ENCODE results near the gene CPT1A.
"Not testable (repeated sequence)": the region's sequence is repeated elsewhere in the genome, so short reads cannot be mapped to it uniquely, and the experiment has no call there.

The CPT1A gene

DNA sequence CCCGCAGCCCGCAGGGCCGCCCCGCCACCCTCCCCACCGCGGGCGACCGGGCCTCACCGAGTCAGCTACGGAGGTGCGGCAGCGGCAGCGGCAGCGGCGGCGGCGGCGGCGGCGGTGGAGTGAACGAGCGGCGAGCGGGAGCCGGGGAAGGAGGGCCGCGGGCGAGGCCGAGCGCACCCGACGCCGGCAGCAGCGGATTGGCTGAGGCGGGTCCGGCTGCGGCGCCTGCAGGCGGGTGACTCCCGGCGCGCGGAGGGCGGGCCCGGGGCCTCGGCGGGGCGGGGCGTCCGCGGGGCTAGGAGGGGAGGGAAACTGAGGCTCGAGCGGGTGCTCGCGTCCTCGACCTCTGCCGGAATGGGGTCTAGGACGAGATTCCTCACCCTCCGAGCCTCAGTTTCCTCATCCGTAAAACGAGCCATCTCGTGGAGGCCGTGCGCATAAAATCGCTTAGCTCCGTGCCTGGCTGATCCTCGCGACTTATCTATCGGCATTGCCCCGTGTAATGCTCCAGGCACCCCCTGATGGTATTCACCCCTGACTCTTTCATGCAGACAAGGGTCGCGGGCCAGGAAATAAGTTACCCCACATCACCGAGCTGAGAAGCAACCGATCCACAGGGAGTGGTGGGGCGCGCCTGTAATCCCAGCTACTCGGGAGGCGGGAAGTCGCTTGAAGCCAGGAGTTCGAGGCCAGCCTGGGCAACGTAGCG, at the start of gene CPT1A:
Gene CPT1A, minus strand, starts transcription at position 199 of the 709 bp plus-strand sequence. CDS start 26,442 bp downstream, outside the sequence.
- in situ Hi-C loops (cut with MboI; ENCODE audit: low sequenced_read_pairs), result no loop called here

DNA sequence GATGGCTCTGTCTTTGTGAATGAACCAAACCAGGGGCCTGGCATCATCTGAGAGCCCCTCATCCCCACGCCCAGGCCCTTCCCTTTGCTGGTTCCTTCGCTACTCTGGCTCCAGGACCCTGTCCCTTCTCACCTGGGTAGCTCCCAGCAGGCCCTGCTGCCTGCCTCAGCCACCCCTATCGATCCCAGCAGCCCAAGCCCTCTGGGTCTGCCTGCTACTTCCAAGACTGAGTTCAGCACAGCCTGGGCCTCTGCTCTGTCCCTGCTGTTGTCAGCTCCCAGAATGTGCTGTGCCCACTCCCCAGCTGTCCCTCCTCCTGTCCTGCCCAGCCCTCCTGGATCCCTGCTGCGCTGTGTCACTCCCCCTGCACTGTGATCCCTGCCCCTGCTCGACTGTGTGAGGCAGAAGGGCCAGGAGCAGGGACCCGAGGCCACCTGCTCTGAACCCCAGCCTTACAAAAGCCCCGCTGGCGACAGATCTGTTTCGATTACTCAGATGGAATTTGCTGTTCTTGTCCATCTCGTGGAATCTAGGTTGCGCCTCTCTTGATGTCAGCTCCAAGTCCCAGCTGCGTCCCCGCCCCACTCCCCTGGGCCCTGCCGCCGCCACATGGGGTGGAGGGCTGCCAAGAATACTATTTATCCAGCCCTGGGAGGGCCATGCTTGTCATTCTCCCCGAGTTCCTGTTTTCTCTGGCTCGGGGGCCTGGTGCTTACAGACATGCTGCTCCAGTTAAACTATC, 48.9 kb upstream of the CPT1A start:
- in situ Hi-C loops (cut with MboI; ENCODE audit: low sequenced_read_pairs), result no loop called here

DNA sequence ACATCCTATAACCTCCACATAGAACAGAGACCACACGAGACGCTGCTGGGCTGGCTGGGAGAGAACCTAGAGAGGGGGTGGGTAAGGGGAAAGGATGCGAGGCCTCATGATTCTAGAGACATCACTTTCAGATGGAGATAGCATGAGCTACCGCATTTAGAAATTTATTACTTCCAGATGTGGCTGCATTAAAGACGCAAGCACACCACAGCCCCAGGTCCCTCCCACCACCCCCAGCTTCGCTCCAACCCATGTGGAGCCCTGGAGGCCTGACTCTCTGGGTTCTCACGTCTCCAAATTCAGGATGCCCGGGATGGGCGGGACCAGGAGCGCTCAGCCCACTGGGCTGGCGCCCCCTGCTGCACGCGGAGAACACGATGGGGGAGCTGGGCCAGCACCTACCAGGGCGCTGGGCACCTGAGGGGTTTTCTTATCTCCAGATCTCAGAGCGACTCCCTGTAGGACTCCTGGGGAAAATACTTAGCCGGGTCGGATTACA, 48.3 kb upstream of the CPT1A start:
- in situ Hi-C loops (cut with MboI; ENCODE audit: low sequenced_read_pairs), result no loop called here

DNA sequence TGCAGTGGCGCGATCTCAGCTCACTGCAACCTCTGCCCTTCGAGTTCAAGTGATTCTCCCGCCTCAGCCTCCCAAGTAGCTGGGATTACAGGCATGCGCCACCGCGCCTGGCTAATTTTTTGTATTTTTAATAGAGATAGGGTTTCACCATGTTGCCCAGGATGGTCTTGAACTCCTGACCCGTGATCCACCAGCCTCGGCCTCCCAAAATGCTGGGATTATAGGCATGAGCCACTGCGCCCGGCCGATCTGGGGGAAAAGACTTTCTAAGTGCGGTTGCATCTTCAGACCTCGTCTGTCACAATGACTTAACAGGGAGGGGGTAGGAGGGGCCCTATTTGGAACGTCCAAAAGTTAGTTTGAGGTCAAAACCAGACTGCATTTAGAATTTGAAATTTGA, 43.1 kb upstream of the CPT1A start:
- in situ Hi-C loops (cut with MboI; ENCODE audit: low sequenced_read_pairs), result not testable (repeated sequence)

DNA sequence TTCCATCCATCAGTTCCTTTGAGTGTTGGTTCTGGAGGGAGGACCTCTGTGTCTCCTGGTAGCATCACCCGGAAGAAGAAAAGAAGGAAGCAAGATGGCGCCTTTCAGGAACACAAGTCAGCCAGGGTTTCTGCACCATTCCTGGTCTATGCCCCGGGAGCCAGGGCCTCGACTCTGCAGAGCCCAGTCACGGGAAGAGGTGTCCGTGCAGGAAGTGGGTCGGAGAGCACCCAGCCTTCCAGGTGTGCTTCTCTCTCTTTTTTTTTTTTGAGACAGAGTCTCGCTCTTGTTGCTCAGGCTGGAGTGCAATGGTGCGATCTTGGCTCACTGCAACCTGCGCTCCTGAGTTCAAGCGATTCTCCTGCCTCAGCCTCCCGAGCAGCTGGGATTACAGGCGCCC, 40.7 kb upstream of the CPT1A start:
- in situ Hi-C loops (cut with MboI; ENCODE audit: low sequenced_read_pairs), result no loop called here

DNA sequence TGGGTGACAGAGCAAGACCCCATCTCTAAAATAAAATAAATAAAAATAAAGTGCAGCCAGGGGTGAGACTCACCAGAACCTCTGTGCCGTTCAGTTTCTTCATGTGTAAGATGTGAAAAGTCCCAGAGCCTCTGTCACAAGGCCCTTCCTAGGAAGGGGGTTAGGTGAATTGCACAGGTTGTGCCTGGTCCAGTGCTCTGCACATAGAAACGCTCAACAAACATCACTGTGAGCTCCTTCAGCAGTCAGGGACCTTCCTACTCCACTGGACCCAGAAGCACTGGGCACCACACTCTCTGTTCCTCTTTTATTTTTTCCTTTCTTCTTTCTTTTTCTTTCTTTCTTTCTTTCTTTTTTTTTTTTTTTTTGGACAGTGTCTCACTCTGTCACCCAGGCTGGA, 39.6 kb upstream of the CPT1A start:
- in situ Hi-C loops (cut with MboI; ENCODE audit: low sequenced_read_pairs), result no loop called here

DNA sequence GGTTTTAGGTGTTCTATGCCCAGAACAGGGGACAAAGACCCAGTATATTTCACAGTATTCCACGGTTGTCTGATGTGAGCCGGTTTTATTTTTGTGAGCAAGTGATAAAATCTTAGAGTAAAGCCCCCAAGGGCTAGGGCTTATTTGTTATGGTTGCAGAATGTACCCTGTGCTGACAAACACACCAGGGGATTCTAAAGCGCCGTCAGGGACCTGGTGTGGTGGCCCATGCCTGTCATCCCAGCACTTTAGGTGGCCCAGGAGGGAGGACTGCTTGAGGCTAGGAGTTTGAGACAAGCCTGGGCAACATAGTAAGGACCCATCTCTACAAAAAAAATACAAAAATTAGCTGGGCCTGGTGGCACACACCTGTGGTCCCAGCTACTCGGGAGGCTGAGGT, 39.1 kb upstream of the CPT1A start:
- in situ Hi-C loops (cut with MboI; ENCODE audit: low sequenced_read_pairs), result no loop called here

DNA sequence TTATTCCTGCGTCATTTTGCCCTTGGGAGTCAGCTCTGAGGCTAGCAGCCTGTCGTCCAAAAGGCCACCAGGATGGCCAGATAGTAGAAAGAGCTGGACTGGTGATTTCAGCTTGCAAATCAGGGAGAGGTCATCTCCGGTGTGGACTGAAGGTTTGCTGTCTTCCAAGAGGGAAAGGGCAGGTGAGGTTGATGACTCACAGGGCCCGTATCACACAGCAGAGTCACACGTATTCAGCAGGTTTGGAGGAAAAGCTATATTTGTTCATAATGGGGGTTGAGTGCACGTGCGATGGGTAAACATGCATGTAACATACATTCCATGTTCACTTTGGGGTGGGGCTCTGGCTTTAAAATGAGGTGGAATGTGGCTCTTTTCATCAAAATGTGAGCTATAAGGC, 36.3 kb upstream of the CPT1A start:
- in situ Hi-C loops (cut with MboI; ENCODE audit: low sequenced_read_pairs), result no loop called here

DNA sequence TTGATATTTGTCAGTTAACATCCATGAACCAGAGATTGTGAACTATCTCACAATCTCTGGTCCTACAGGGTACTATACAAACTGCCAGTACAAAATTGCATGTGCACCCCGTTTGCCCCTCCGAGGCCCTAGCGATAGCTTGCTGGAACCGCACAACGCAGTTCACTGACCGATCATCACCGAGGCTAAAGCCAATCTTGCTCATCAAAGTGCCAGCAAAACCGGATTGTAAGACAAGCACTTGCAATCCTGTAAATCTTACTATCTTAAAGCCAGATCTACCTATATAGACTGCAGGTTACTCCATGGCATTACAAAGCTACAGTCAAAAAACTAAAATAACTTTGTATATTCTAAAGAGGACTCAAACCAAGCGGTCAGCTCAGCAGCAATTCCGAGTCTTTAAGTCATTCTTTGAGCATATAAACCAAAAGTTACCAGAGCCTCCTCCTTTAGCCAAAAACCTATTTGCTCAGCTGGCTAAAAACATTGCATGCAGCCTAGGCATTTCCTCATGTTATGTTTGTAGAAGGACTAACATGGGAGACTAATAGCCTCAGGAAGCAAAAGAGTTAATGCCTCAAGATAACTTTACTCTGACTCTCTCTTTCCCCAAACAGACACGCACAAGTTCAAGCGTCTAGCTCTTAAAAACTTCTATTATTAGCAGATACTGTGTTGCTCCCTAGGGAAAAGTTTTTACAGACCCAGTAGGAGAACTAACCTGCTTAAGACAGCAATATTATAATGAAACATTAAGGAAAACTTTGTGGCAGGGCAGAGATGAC, 30.7 kb upstream of the CPT1A start:
- in situ Hi-C loops (cut with MboI; ENCODE audit: low sequenced_read_pairs), result no loop called here

DNA sequence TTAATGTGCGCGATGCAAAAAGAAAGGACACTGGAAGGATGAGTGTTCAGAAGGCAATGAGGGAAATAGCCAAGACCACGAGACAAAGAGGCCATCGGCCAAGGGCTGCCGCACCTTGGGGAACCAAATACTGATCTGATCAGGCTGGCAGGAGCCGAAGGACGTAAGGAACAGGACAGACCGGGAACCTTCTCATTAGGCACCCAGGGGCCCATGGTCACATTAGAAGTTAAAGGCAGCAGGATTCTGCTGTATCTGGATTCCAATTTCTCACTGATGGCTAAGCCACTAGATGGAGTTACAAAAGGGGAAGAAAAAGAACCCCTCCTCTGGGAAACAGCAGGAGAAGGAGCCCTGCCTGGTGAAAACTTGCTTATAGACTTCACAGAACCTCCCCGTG, 28.8 kb upstream of the CPT1A start:
- in situ Hi-C loops (cut with MboI; ENCODE audit: low sequenced_read_pairs), result no loop called here

DNA sequence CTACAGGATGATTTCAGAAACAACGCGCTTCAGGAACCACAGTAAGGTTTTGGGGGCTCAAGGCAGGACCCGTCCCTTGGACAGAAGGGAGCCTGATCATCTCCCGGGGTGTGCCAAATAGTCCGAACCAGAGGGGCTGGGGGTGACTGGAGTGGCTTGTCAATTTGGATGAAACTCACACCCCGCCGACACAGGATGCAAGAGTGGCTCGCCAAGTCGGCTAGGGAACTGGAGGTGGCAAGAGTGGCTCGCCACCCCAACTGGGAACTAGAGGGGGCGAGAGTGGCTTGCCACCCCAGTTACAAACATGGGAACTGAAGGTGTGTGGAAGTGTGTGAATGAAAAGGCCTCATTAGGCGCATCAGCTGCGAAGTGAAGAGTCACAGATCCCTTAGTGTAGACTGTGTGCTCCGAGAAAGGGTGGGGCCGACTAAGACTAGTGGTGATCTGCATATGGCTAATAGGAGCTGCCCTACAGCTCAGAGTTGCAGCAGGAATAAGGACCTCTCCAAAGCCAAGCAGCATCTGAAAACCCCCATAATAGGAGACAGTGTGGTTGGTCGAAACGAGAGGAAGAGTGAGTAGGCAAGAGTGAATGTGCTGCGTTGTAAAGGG, 26.6 kb upstream of the CPT1A start:
- in situ Hi-C loops (cut with MboI; ENCODE audit: low sequenced_read_pairs), result no loop called here

DNA sequence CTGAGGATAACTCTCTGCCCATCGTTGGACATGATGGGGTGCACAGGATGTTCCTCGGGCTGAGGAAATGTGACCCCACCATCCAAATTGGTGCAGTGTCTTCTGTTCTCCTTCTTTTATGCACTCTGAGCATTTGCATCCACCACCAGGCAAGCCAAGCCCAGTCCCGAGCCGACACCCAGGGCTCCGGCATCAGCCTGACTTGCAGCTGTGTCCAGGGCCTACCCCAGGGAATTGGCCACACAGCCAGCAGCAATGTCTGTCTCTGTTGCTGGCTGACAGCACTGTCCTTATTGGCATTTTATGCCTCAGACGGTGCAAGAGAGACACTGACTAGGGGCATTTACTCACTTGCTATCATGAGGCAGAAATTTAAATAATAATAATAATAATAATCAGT, 25.4 kb upstream of the CPT1A start:
- in situ Hi-C loops (cut with MboI; ENCODE audit: low sequenced_read_pairs), result no loop called here

DNA sequence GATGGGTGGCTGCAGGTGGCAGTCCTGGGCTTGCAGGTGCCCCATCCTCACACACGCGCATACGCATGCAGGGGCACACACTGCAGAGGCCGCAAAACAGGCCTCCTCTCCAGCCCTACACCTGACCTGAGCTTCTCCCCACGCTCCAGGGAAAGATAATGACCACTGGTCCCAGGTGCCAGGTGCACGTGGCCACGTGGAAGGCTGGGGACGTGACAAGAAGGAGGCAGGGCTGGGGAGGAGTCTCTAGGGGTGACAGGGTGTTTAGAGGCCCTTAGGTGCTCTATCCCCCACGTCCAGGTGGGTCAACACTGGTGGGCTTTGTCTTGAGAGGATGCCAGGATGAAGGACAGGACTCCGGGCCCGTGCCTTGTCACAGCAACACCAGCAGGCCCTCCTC, 23.5 kb upstream of the CPT1A start:
- in situ Hi-C loops (cut with MboI; ENCODE audit: low sequenced_read_pairs), result no loop called here

DNA sequence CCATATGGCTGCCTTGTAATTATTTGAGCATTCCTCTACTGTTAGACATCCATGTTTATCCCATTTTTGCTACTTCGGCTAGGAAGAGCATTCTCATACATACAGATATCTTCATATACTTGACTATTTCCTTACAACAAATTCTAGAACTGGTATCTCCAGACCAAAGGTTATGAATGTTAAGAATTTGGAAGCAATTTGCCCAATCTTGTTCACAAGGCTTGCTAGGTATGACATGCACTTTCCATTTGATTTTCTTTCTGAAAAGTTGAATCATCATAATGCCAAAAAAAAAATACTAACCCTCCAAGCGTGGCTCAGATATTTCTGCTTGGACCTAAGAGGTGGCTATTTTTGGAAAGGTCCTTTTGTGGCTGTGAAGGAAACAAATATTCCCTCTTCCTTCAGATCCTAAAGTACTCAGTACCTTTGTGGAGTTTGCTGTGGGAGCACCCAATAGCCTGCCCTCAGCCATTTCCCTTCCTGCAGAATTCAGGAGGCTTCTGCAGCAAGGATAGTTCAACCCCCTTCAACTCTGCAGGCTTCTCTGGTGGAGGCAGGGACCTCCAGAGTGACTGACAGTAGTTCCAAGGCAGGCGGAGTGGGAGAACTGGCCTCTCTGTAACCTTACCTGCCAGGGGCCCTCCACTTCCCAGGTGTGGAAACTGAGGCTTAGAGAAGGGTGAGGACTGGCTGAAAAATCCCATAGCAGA, 22.0 kb upstream of the CPT1A start:
- in situ Hi-C loops (cut with MboI; ENCODE audit: low sequenced_read_pairs), result no loop called here

DNA sequence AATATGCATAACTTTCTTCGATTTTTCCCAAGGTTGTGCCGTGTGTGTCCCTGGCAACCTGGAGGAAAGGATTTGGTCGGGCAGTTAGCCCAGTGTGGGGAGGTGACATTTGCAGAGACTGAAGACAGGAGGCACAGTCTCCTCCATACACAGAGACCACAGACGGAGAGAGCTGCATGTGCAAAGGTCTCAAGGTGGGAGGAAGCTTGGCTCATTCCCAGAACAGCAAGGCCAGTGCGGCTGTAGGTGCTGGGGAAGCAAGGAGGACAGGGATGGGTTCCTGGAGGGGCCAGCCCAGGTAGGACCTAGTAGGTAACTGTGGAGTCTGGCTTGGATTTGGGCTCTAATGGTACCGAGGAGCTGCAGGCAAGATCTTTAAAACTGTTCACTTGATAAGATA, 20.7 kb upstream of the CPT1A start:
- in situ Hi-C loops (cut with MboI; ENCODE audit: low sequenced_read_pairs), result no loop called here

DNA sequence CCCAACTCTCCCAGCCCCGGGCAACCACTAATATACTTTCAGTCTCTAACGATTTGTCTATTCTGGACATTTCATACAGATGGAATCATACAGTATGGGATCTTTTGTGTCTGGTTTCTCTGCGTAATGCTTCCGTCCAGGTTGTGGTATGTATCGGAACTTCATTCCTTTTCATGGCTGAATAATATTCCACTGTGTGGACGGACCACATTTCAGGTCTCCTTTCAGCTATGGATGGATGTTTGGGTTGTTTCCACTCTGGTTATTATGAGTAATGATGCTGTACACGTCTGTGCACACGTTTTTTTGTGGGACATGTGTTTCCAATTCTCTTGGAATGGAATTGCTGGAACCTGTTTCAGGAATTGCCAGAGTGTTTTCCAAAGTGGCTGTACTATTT, 17.4 kb upstream of the CPT1A start:
- in situ Hi-C loops (cut with MboI; ENCODE audit: low sequenced_read_pairs), result no loop called here

DNA sequence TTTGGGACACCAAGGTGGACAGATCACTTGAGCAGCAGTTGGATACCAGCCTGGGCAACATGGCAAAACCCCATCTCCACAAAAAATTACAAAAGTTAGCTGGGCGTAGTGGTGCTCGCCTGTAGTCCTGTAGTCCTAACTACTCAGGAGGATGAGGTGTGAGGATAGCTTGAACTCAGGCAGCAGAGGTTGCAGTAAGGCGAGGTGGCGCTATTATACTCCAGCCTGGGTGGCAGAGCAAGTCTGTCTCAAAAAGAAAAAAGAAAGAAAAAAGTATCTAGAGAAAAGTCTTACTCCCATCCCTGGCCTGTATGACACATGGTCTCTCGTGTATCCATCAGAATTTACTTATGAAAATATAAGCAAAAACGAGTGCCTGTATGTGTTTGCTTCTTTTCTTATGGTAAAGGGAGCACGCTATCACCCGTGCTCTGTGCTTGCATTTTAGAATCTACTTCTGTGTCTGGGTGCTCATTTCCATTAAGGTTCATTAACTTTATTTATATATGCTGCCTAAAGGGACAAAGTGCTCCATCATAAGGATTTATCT, 15.4 kb upstream of the CPT1A start:
- in situ Hi-C loops (cut with MboI; ENCODE audit: low sequenced_read_pairs), result no loop called here

DNA sequence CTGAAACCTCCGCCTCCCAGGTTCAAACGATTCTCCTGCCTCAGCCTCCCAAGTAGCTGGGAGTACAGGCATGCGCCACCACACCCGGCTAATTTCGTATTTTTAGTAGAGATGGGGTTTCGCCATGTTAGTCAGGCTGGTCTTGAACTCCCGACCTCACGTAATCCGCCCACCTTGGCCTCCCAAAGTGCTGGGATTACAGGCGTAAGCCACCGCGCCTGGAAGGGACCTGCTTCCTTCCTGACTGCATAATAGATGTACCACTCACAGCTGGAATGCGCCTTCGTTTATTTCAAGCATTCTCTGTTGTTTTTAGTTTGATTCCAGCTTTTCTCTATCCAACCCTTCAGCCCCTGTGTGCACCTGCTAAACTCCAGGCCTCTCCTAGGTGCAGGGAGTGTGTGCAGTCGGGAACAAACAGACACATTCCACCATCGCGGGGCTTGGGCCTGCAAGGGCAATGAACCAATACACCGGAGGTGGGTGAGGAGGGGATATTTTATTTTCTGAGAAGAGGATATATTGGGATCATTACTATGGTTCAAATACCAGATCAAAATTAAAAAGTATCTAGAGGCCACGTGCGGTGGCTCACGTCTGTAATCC, 14.8 kb upstream of the CPT1A start:
- in situ Hi-C loops (cut with MboI; ENCODE audit: low sequenced_read_pairs), result not testable (repeated sequence)

DNA sequence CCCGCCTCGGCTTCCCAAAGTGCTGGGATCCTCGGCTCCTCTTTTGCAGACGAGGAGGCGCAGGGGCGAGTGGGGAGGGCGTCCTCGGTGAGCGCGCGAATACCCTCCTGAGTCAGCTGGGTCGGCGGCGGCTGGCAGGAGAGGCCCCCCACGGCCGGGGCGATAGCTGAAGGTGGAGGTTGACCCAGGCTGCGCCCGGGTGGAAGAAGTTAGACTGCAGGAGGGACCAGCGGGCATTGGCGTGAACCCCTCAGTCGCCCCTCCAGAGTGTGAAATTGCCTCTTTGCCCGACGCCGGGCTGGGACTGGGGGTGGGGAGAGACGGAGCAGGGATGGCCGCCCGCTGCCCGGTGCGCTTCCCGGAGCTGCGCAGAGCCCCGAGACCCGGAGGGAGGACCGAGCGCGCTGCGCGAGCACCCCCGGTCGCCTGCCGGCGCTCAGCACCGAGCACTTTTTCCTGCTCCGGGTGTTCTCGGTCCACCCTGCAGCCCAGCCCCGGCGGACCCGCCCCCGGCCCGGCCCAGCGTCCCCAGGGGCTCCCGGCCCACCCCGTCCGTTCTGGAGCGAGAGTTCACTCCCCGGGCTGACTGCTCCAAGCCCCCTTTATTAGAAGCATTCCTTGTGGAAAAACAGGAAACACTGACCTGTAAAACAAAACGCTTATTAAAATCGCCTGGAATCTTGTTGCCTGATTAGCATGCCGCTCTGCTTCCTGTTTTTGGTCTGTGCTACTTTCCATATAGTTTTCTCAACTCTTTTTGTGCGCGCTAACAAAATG, 13.7 kb upstream of the CPT1A start:
- in situ Hi-C loops (cut with MboI; ENCODE audit: low sequenced_read_pairs), result no loop called here

Data from HL-60/S4 treated with retinoic acid at 250 ng/mL for 4 days and 3 days (cell line).